Measurements from ENCODE around the gene MFRP.

DNA sequence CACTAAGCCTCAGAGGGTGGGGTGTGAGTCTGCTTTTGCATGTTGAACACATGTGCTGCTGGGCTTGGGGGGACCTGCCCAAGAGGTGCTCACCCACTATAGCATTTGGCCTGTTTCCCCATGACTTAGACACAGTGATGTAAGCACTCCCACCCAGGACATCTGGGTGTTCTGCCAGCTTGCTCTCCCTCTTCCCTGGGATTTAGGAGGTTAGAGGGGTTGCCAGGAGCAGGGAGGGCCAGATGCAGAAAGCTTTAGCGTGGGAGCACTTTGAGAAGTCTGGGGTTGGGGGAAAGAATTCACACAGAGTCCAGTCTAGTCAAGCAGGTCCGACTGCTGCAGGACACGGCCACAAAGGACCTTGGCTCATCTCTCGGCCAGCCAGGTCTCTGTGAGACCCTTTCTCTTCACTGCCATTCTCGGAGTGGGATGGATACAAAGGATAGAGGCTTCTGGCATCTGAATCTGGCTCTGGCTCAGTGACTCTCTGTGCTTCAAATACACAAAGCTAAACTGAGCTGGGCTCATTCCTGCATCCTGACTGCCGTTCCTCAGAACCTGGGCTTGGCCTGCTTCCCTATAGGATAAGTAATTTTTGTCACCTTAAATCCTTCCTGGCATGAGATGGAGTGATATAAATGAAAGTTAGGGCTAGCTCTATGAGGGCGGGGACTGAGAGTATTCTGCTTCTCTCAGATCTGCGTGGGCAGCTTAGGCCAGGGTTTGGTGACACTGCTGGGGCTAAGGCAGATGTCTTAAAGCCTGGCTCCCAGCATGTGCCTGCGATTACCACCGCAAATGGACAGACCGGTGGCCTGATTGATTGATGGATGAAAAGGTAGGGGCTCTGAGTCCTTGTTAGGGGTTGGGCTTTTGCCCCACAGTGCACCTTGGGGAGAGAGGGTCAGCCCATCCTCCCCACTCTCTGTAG lies 20.4 kb upstream of the MFRP start:
- TF ChIP-seq, protein P1, sequence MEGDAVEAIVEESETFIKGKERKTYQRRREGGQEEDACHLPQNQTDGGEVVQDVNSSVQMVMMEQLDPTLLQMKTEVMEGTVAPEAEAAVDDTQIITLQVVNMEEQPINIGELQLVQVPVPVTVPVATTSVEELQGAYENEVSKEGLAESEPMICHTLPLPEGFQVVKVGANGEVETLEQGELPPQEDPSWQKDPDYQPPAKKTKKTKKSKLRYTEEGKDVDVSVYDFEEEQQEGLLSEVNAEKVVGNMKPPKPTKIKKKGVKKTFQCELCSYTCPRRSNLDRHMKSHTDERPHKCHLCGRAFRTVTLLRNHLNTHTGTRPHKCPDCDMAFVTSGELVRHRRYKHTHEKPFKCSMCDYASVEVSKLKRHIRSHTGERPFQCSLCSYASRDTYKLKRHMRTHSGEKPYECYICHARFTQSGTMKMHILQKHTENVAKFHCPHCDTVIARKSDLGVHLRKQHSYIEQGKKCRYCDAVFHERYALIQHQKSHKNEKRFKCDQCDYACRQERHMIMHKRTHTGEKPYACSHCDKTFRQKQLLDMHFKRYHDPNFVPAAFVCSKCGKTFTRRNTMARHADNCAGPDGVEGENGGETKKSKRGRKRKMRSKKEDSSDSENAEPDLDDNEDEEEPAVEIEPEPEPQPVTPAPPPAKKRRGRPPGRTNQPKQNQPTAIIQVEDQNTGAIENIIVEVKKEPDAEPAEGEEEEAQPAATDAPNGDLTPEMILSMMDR (IDR thresholded peaks at IDR 0.05): no peak
- TF ChIP-seq POLR2AphosphoS5 (IDR thresholded peaks at IDR 0.05; ENCODE audit: low read depth, low read length) (no peak), EP300 (IDR thresholded peaks at IDR 0.05; ENCODE audit: borderline replicate concordance in 1 of 2, low read depth in 1 of 2, low read length in 1 of 2) (no peak)
- TF ChIP-seq, protein P2, sequence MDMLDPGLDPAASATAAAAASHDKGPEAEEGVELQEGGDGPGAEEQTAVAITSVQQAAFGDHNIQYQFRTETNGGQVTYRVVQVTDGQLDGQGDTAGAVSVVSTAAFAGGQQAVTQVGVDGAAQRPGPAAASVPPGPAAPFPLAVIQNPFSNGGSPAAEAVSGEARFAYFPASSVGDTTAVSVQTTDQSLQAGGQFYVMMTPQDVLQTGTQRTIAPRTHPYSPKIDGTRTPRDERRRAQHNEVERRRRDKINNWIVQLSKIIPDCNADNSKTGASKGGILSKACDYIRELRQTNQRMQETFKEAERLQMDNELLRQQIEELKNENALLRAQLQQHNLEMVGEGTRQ (IDR thresholded peaks at IDR 0.05; ENCODE audit: borderline replicate concordance, low read depth, low read length): no peak
- TF ChIP-seq, protein P3, sequence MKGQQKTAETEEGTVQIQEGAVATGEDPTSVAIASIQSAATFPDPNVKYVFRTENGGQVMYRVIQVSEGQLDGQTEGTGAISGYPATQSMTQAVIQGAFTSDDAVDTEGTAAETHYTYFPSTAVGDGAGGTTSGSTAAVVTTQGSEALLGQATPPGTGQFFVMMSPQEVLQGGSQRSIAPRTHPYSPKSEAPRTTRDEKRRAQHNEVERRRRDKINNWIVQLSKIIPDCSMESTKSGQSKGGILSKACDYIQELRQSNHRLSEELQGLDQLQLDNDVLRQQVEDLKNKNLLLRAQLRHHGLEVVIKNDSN (IDR thresholded peaks at IDR 0.05; ENCODE audit: borderline replicate concordance, low read depth): no peak
